Sciatic nerve (tissue), 2 donors: Measurements from ENCODE around the gene ATP6V1A. TPM values are rescaled to one million over a fixed set of nuclear protein-coding genes. Genes with fewer than 3 reads are reported as not detected.
A peak's percentile ranks its signal among the peaks of the same experiment; 100 is the strongest.

Experiments
- ATAC-seq: fragments of 200-7000 bp; cut with Tn5 transposase; one replicate; pipeline ENCODE4 v1.9.1; 2020; ENCODE audit warnings: mild to moderate bottlenecking, moderate library complexity
- DNase-seq: peaks from one replicate; pipeline ENCODE4 v3.0.0-alpha.2; 2020; ENCODE audit warnings: low spot score
- intact Hi-C: fragments of 100-400 bp; cut with DNase I; formaldehyde crosslinking; loops from one replicate; pipeline ENCODE4 v1.14.2; 2022
- total RNA-seq: library from RNA; stranded (reverse); fragmentation: NEBNext Ultra II Directional; extraction: Animal tissue kit (Norgen Biotek cat#: 25700); gene quantifications from one replicate; pipeline ENCODE4 v1.2.1, GENCODE V29; 2021
- donor health status: DM: no; HTN: no; CAD: no.
- donor health status: DM: no; HTN: no; CAD: no.

ATP6V1A gene
- total RNA-seq, 1 donor from 2014 or later, result 48.6 TPM

DNA sequence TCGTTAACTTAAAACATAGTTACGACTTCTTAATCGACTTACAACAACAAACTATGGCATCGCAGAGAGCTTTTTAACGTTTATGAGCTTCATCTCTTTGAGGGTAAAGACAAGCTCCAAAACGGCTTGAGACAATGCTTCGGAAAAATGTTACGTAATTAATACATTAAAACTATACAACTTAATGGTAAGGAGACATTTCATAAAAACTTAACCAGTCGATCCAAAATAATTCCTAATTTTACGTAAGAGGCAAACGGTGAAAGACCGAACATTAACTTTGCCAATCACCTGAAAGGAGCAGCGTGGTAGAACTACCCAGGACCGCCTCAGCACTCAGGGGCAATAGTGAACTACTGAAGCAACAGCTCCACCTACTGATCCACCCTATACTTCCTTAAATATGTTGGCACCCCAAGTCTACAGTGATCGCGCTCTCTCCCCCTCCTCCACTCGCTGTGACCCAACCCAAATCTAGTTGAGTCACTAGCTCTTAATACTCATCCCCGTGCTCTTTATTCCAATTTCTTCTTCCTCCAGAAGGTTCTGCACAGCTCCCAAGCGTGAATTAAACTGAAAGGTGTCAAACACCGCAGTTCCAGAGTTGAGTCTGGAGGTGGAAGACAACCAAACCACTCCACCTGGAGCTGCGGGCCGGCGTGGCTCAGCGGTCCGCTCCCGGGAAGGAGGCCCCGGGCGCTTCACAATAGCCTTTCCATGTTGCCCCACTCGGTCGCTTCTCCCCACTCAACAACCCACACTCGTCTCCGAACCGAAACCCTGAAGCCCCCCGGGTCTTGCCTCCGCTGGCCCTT, 1.7 kb upstream of the ATP6V1A start:
- DNase-seq (peak; percentile 73), ATAC-seq (peak; percentile 81)
- intact Hi-C loops, result no loop called here

DNA sequence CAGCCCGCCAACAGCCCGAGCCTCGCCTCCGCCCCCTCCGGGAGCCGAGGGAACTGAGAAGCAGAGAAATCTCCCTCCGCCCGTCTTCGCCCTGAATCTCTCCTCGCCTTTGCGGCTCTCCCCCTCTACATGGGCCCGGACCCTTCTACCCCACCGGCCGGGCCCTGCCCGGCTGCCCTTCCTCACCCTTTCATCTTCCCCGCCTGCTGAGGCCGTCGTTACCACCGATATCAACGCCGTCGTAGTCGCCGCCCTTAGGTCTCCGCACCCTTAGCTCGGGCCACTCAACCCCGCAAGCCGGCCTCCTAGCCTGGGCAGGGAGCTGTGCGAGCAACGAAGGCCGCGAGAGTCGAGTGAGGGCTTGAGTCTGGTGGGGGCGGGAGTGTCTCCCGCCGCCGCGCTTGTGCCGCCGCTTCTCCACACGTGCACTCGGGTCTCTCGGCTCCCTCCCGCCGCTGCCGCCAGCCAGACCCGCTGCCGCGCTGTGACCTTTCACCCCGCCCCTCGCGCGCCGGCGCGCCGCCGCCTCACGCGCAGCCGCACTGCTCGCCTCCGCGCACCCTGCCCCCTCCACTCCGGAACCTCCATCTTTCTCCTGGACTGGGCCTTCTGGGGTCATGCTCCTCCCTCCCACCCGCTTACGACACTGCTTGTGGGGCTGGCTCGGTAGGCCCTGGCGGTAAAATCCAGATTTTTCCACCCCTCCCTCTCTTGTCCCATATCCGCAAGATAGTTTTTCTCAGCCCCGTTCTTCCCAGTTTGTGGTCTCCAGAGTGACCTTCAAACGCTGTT, 883 bp upstream of the ATP6V1A start, which contains the start of gene NAA50:
NAA50 (minus strand) TSS at position 494 of the 792 bp plus-strand sequence; CDS start at position 194, 300 bp downstream.
- intact Hi-C loops, result no loop called here
- peak; percentile 97 for ATAC-seq
- DNase-seq, result peak; percentile 97

DNA sequence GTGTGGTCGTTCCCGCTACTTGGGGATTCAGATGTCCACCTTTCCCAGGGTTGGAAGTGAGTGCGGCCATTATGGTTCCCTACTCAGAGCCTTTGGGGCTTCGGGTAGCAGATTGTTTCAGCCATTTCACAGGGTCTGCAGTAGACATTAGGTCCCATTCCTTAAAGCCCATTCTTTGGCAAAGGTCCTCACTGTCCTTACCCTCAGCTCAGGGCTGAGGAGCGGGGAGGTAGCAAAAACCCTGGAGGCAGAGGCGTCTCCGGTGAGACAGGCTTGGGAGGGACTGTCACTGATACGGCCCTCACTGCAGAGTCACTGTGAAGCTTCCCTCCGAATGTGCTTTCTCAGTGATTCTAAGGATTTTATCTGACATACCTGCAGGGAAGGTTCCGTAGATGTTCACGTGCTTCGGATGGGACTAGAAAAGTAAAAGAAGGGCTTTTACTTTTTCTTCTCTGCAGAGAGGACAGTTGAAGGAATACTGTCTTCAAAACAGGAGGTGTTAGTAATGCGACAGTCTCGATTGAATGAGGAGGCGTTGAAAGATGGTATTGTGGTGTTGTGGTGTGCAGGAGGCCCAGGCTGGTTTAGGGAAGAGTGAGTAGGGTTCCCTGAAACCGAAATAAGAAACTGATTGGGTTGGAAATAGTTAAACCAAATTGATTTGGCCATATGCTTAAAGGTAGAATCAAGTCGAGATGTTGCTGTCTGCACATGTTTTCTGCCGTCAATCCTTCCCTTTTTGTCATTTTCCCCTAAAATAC, 630 bp downstream of the ATP6V1A start:
- DNase-seq, result no peak
- no peak for ATAC-seq
- intact Hi-C loops, result no loop called here

DNA sequence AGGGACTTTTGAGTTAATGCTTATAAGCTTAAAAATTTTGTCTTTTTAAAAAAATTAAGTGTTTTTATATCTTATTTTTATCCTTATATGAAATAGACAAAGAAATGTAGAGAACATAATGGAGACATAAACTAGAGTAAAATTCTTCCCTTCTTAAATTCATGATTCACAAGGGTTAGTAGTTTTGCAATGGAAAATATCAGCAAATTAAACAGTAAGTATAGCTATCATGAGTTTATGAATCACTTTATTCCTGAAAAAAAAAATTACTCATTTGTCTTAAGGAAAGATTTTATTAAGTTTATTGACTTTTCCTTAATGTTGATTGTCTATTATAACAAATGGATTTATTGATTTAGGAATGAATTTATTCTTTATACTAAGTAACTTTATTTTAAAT, 4.3 kb downstream of the ATP6V1A start:
- no peak for DNase-seq
- intact Hi-C loops, result no loop called here
- ATAC-seq, result no peak

DNA sequence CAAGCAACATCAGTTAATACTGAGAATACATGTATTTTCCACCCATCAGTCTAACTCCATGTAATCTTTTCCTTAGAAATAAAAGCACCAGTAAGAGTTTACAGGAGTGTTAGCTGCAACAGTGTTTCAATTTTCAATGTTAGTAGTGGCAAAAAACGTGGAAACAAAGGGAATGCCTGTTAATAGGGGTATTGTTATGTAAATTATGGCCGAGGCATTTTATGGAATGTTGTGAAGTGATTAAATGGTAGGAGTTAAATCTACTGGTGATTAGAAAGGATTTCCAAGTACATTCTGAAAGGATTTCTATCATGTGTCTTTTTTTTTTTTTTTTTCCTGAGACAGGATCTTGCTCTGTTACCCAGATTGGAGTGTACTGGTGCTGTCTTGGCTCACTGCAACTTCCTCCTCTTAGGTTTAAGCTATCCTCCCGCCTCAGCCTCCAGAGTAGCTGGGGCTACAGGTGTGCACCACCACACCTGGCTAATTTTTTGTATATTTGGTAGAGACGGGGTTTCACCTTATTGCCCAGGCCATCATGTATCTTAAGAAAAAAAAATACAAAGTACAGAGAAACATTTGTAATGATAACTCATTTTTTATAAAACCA, 6.6 kb downstream of the ATP6V1A start:
- ATAC-seq (no peak), DNase-seq (no peak)
- intact Hi-C loops, result no loop called here

DNA sequence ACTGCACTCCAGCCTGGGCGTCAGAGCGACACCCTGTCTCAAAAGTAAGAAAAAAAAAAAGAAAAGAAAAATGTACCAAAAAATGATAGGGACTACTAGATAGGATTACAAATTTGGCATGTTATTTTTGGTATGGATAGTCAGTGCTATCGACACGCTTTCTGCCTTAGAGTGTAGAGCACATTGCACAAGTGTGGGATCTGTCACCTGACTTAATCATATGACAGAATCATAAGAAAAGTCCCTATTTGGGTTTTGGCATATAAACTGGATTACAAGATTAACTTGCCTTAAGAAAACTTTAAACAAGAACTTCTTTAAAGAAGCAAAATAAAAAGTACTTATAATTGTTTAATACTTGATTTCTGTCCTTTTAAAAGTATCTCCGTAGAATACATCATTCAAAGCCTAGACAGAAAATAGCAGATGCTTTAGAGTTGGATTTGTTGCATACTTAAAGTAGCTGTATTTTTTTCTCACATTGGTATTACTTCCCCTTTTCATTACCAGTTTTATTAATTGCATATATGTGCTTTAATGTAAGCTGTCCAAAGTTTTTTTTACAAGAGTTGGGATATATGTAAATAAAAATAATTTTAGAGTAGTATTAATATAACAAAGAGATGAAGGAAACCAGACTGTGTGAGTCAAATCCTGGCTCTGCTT, 7.8 kb downstream of the ATP6V1A start:
- DNase-seq (no peak), ATAC-seq (no peak)
- intact Hi-C loops, result no loop called here

DNA sequence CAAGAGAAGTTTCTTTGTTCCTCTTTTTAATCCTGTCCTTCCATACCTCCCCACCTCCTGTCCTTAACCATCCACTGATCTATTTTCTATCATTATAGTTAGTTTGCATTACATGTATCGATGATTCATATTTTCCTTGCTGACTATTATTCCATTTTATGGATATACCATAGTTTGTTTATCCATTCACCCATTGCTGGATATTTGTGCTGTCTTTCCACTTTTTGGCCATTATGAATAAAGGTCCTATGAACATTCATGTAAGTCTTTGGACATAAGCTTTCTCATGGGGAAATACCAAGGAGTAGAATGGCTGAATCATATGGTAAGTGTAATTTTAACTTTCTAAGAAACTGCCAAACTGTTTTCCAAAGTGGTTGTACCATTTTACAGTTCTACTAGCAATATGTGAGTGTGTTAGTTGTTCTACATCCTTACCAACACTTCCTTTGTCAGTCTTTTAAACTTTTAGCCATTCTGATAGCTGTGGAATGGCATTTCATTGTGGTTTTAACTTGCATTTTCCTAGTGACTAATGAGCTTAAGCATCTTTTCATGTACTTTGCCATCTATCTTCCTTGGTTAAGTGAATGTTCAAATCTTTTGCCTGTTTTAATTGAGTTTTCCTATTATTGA, 11.7 kb downstream of the ATP6V1A start:
- no peak for DNase-seq
- intact Hi-C loops, result no loop called here
- no peak for ATAC-seq

DNA sequence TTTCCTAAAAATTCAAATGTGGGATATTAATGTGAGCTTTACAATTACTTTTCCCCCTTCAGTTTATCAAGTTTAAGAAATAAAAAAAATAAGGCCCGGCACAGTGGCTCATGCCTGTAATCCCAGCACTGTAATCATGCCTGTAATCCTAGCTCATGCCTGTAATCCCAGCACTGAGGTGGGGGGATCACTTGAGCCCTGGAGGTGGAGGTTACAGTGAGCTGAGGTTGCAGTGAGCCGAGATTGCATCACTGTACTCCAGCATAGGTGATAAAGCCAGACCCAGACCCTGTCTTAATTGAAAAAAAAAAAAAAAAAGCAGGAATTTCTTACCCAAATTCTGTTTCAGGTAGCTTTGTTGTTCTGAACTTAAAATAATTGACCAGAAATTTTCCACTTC, 17.9 kb downstream of the ATP6V1A start:
- ATAC-seq, result no peak

DNA sequence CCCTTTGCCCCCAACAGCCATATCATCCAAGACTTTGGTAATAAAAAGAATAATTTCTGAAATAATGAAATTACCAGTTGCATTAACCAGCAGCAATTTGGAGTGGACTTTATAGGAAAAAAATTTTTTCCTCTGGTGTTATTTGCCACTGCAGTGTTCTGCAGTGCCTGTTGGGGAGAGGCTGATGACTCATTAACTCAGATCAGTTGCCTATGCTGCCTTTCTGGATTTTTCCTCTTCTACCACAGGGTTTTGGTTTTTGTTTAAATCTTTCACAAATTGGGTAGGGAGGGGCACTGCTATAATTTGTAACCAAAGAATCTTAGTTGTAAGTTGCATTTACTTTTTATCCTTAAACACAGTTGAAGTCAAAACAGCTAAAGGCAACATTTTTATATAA, 22.7 kb downstream of the ATP6V1A start:
- intact Hi-C loops, result no loop called here

More for the DNA sequence above, 17.9 kb downstream of the ATP6V1A start:
- DNase-seq, result no peak
- intact Hi-C loops, result no loop called here

DNA sequence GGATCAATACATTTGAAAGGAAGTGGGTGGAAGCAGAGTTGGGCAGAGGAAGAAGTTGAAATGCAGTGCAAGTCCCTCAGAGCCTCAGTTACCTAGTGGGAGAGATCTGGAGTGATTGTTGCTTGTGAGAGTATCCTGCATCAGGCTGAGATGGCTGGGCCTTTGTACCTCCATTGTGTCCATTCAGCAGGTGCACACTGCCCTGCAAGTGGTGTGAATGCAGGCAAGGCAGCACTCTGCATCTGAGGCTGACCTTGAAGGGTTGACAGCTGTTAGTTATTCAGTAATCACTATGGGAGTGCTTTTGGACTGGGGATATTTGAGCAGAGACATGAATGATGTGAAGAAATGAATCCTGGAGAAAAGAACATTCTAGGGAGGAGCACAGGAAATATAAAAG, 25.2 kb downstream of the ATP6V1A start:
- DNase-seq (no peak), ATAC-seq (no peak)
- intact Hi-C loops, result no loop called here

More for the DNA sequence above, 22.7 kb downstream of the ATP6V1A start:
- DNase-seq (no peak), ATAC-seq (no peak)

DNA sequence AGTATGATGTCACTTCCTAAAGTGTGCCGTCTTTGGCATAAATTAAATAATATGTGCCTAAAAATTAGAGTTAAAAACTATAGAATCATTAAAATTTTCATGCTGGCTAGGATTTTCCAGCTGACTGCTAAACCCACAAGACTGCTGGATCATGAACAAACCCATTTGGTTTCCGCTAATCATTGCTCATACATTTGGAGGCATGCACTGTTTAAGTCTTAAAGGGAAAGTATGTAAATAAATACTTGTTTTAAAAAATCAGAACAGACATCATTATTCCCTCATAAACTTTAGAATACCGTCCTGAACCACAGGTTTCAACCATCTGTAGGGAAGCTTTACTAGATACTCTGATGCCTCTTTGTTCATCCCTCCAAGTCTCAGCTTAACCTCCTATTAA, 26.5 kb downstream of the ATP6V1A start:
- intact Hi-C loops, result no loop called here
- no peak for ATAC-seq
- no peak for DNase-seq

DNA sequence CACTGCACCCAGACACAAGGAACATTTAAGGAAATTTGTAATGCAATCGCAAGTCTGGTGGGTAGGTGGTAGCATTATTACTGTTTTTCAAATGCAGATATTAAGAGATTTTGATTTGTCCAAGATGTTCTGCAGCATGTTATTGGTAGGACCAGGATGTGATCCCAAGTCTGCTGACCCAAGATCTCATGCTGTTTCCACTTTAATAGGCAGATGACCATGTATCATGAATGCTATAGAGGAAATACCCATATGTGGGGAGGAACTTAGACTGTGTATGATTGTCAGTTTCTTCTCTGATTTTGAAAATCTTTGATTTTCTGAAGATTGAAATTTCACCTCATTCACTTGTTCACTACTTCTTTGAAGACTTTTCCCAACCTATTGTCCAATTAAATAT, 28.7 kb downstream of the ATP6V1A start:
- DNase-seq (no peak), ATAC-seq (no peak)
- intact Hi-C loops, result no loop called here

DNA sequence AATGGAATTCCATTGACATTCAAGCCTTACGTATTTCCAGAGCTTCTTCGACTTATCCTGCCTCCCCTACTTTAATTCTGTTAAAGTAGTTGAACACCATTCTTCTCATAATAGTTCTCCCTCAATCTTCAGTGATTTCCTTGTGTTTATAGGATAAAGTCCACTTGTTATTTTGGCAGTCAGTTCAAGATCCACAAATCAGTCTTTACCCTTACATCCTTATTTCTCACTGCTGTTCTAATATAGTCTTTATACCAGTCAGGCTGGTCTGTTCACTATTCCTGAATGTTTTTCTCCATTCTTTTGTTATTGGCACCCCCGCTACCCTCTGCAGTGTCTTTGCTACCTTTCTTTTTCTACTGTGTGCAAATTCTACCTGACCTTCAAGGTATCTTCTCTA, 29.7 kb downstream of the ATP6V1A start:
- DNase-seq (no peak), ATAC-seq (no peak)
- intact Hi-C loops, result no loop called here

DNA sequence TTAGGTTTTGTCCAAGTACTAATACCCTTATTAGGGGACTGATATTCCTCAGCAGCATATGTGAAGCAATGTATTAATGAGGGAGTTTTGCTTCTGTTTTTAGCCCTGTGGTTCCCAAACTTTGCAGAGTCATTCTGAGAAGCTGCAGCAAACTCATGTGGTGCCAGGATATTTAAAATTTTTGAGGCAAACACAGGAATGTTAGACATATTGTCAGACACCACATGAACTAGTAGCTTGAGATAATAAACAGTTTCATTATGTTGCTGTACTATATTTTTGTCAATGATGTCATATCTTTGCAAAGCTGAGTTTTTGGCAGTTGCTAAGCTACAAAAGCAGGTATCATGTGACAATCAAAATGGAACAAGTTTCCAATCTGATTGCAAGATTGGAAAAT, 36.6 kb downstream of the ATP6V1A start:
- DNase-seq (no peak), ATAC-seq (peak; percentile 24)
- intact Hi-C loops, result no loop called here

DNA sequence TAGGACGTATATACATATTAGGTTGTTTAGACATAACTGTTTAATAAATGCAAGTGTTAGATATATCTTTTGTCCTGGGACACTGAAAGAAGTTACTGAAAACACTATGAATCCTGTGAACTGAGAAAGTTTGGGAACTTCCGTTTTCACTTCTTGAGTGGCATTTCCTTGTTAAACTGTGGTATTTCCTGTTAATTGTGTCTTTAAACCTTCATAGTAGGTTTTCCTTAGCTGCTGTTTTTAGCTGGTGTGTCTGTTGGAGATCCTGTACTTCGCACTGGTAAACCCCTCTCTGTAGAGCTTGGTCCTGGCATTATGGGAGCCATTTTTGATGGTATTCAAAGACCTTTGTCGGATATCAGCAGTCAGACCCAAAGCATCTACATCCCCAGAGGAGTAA, 37.1 kb downstream of the ATP6V1A start:
- ATAC-seq (no peak), DNase-seq (no peak)
- intact Hi-C loops, result no loop called here

DNA sequence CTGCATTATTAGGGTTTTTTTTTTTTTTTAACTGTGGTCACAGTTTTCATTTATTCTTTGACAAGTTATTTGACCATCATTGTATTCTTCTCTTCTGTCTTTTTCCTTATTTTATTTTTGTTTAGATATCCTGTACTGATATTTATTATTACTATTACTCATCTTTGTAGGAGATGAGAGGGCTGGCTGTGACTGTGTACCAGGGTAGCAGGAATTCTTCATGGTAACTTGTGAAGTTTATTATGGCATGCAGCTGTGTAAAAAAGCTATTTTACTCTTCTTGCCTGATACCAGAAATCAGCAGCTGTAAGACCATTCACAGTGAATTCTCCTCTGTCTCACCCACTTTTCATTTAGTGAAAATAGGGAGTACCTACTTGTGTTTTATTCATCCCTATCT, 44.5 kb downstream of the ATP6V1A start:
- ATAC-seq (no peak), DNase-seq (no peak)
- intact Hi-C loops, result no loop called here

DNA sequence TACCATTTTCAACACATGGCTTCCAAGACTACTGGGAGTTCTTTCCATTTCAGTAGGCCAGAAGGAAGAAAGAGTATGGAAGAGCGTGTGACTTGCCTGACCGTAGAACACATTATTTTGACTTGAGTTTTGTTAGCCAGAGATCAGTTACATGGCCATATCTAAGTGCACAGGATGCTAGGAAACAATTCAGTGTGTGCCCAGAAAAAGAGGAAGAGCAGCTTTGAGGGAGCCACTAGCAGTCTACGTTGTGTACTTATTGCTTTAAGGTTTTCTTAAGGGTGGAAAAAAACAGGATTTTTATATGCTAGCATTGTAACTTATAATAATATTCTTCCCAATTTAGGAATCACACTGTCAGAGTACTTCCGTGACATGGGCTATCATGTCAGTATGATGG, 47.7 kb downstream of the ATP6V1A start:
- ATAC-seq (no peak), DNase-seq (no peak)
- intact Hi-C loops, result no loop called here

DNA sequence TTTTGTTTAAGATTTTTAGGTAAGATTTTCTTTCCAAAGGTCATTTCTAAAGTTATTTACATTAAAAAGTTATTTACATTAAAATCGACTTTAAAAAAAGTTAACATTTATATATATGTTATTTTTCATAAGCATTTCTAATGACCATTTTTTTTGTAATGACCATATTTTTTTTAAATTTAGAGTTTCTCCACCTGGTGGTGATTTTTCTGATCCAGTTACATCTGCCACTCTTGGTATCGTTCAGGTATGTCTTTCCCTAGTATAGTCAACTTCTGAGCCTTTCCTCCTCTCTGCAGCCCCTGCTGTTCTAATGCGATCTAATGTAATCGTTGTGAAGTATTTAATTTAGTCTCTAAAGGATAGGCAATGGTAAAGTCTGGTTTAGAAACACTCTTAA, 48.9 kb downstream of the ATP6V1A start:
- no peak for DNase-seq
- no peak for ATAC-seq
- intact Hi-C loops, result no loop called here
